ENCODE measurements around the gene PDGFRB. TPM values are rescaled to one million over a fixed set of nuclear protein-coding genes. Genes with fewer than 3 reads are reported as not detected.

The PDGFRB gene
- total RNA-seq: 173 TPM

GRCh38 chr5:150155258-150156026, at the start of gene PDGFRB:
Gene PDGFRB (minus strand): TSS chr5:150155845. CDS start chr5:150137047, 18,798 bp downstream.
- TF ChIP-seq POLR2A (IDR thresholded peaks at IDR 0.05) (peak in 1 of 2 donors; percentile 89), POLR2AphosphoS5 (IDR thresholded peaks at IDR 0.05; ENCODE audit: insufficient read depth in 1 of 2, low read depth in 1 of 2) (peak; percentile 63 to 98), CTCF (IDR thresholded peaks at IDR 0.05) (no peak)
- intact Hi-C loops (cut with DNase I): no loop called here
- Histone ChIP-seq H3K36me3 (no peaks in the 10 kb centered on the region), H3K4me3 (peak within 1 kb of the TSS; percentile 57 to 76), H3K4me1 (peaks cover 54% of the 10 kb centered on the region), H3K27ac (peak within 1 kb of the TSS; percentile 83), H3K27me3 (no peaks in the 10 kb centered on the region), H3K9me3 (no peaks in the 10 kb centered on the region)
- DNase-seq (ENCODE audit: extremely low spot score in 2 of 2): no peak

GRCh38 chr5:150204590-150204960, 48.9 kb upstream of the PDGFRB start:
- TF ChIP-seq POLR2A (IDR thresholded peaks at IDR 0.05) (no peak), CTCF (IDR thresholded peaks at IDR 0.05) (no peak), POLR2AphosphoS5 (IDR thresholded peaks at IDR 0.05; ENCODE audit: insufficient read depth in 1 of 2, low read depth in 1 of 2) (no peak)
- intact Hi-C loops (cut with DNase I): no loop called here
- Histone ChIP-seq H3K4me1 (peaks cover 11% of the 10 kb centered on the region), H3K36me3 (no peaks in the 10 kb centered on the region), H3K27me3 (no peaks in the 10 kb centered on the region), H3K9me3 (no peaks in the 10 kb centered on the region), H3K4me3 (no peak overlapping the region), H3K27ac (no peak overlapping the region)
- DNase-seq (ENCODE audit: extremely low spot score in 2 of 2): no peak

GRCh38 chr5:150203832-150204589, 48.4 kb upstream of the PDGFRB start:
- H3K4me3 ChIP-seq: no peak overlapping the region

GRCh38 chr5:150202501-150202900, 46.9 kb upstream of the PDGFRB start:
- intact Hi-C loops (cut with DNase I): no loop called here
- H3K36me3 ChIP-seq: no peaks in the 10 kb centered on the region
- TF ChIP-seq POLR2AphosphoS5 (IDR thresholded peaks at IDR 0.05; ENCODE audit: insufficient read depth in 1 of 2, low read depth in 1 of 2) (no peak), POLR2A (IDR thresholded peaks at IDR 0.05) (no peak), CTCF (IDR thresholded peaks at IDR 0.05) (no peak)

More at GRCh38 chr5:150203832-150204589, 48.4 kb upstream of the PDGFRB start:
- Histone ChIP-seq H3K9me3 (no peaks in the 10 kb centered on the region), H3K27me3 (no peaks in the 10 kb centered on the region), H3K36me3 (no peaks in the 10 kb centered on the region), H3K27ac (no peak overlapping the region), H3K4me1 (peaks cover 6% of the 10 kb centered on the region)
- intact Hi-C loops (cut with DNase I): no loop called here
- no peak for TF ChIP-seq CTCF (IDR thresholded peaks at IDR 0.05)
- TF ChIP-seq POLR2AphosphoS5 (IDR thresholded peaks at IDR 0.05; ENCODE audit: insufficient read depth in 1 of 2, low read depth in 1 of 2): no peak
- no peak for TF ChIP-seq POLR2A (IDR thresholded peaks at IDR 0.05)
- no peak for DNase-seq (ENCODE audit: extremely low spot score in 2 of 2)

More at GRCh38 chr5:150202501-150202900, 46.9 kb upstream of the PDGFRB start:
- no peak for DNase-seq (ENCODE audit: extremely low spot score in 2 of 2)
- Histone ChIP-seq H3K9me3 (no peaks in the 10 kb centered on the region), H3K4me3 (no peak overlapping the region), H3K4me1 (no peaks in the 10 kb centered on the region), H3K27me3 (no peaks in the 10 kb centered on the region), H3K27ac (no peak overlapping the region)

Measured in vagina (tissue), 2 donors.